ENCODE measurements around the gene WBP11. TPM values are rescaled to one million over a fixed set of nuclear protein-coding genes. Genes with fewer than 3 reads are reported as not detected.

Gene WBP11
- total and polyA plus RNA-seq, 4 donors: 9.9 to 16.6 (median 12.2) TPM

DNA sequence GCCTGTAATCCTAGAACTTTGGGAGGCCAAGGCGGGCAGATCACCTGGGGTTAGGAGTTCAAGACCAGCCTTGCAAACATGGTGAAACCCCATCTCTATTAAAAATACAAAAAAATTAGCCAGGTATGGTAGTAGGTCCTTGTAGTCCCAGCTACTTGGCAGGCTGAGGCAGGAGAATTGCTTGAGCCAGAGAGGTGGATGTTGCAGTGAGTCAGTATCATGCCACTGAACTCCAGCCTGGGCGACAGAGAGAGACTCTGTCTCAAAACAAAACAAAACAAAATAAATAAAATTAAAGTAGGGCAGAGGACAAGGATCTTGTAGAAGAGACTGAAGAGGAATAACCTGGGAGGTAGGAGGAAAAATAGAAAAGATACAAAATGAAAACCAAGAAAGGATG is 61.3 kb downstream of the WBP11 start:
- Histone ChIP-seq H3K4me1 (ENCODE audit: control insufficient read depth in 4 of 4, insufficient read depth in 4 of 4, low read length in 3 of 4) (no peaks in the 10 kb centered on the region), H3K36me3 (ENCODE audit: control insufficient read depth in 4 of 4, insufficient read depth in 3 of 4, low read depth in 1 of 4, low read length in 3 of 4) (no peaks in the 10 kb centered on the region), H3K9me3 (ENCODE audit: control insufficient read depth in 4 of 4, low read length in 3 of 4) (no peaks in the 10 kb centered on the region), H3K9ac (ENCODE audit: low read depth in 1 of 2, low read length in 2 of 2) (no peak overlapping the region), H3K27ac (ENCODE audit: low read depth in 1 of 2, low read length in 2 of 2) (no peak overlapping the region), H3K4me3 (ENCODE audit: low read depth in 1 of 3, low read length in 3 of 3) (no peak overlapping the region), H3K27me3 (ENCODE audit: control insufficient read depth in 4 of 4, insufficient read depth in 4 of 4, low read length in 3 of 4) (no peaks in the 10 kb centered on the region)
- TF ChIP-seq, protein P1, sequence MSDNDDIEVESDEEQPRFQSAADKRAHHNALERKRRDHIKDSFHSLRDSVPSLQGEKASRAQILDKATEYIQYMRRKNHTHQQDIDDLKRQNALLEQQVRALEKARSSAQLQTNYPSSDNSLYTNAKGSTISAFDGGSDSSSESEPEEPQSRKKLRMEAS (IDR thresholded peaks at IDR 0.05): no peak
- TF ChIP-seq YY1 (IDR thresholded peaks at IDR 0.05): no peak
- no peak for TF ChIP-seq GABPA (IDR thresholded peaks at IDR 0.05 in 1 of 2, conservative IDR thresholded peaks at IDR 0.05 in 1 of 2)
- no peak for TF ChIP-seq RXRA (IDR thresholded peaks at IDR 0.05)
- TF ChIP-seq FOXA1 (IDR thresholded peaks at IDR 0.05): no peak
- TF ChIP-seq TAF1 (conservative IDR thresholded peaks at IDR 0.05): no peak
- no peak for TF ChIP-seq HNF4G (IDR thresholded peaks at IDR 0.05)
- TF ChIP-seq, protein P2, sequence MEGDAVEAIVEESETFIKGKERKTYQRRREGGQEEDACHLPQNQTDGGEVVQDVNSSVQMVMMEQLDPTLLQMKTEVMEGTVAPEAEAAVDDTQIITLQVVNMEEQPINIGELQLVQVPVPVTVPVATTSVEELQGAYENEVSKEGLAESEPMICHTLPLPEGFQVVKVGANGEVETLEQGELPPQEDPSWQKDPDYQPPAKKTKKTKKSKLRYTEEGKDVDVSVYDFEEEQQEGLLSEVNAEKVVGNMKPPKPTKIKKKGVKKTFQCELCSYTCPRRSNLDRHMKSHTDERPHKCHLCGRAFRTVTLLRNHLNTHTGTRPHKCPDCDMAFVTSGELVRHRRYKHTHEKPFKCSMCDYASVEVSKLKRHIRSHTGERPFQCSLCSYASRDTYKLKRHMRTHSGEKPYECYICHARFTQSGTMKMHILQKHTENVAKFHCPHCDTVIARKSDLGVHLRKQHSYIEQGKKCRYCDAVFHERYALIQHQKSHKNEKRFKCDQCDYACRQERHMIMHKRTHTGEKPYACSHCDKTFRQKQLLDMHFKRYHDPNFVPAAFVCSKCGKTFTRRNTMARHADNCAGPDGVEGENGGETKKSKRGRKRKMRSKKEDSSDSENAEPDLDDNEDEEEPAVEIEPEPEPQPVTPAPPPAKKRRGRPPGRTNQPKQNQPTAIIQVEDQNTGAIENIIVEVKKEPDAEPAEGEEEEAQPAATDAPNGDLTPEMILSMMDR (IDR thresholded peaks at IDR 0.05; ENCODE audit: low read depth, low read length, missing input control): no peak
- TF ChIP-seq, protein P3, sequence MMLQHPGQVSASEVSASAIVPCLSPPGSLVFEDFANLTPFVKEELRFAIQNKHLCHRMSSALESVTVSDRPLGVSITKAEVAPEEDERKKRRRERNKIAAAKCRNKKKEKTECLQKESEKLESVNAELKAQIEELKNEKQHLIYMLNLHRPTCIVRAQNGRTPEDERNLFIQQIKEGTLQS (IDR thresholded peaks at IDR 0.05): no peak
- TF ChIP-seq SP1 (IDR thresholded peaks at IDR 0.05): no peak
- TF ChIP-seq JUND (IDR thresholded peaks at IDR 0.05): no peak
- TF ChIP-seq, protein P4, sequence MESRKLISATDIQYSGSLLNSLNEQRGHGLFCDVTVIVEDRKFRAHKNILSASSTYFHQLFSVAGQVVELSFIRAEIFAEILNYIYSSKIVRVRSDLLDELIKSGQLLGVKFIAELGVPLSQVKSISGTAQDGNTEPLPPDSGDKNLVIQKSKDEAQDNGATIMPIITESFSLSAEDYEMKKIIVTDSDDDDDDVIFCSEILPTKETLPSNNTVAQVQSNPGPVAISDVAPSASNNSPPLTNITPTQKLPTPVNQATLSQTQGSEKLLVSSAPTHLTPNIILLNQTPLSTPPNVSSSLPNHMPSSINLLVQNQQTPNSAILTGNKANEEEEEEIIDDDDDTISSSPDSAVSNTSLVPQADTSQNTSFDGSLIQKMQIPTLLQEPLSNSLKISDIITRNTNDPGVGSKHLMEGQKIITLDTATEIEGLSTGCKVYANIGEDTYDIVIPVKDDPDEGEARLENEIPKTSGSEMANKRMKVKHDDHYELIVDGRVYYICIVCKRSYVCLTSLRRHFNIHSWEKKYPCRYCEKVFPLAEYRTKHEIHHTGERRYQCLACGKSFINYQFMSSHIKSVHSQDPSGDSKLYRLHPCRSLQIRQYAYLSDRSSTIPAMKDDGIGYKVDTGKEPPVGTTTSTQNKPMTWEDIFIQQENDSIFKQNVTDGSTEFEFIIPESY (IDR thresholded peaks at IDR 0.05): no peak
- TF ChIP-seq HNF4A (conservative IDR thresholded peaks at IDR 0.05): no peak
- 89% methylated on average over 2 of the region's 2 CpGs for WGBS
- DNase-seq (ENCODE audit: low spot score): no peak

DNA sequence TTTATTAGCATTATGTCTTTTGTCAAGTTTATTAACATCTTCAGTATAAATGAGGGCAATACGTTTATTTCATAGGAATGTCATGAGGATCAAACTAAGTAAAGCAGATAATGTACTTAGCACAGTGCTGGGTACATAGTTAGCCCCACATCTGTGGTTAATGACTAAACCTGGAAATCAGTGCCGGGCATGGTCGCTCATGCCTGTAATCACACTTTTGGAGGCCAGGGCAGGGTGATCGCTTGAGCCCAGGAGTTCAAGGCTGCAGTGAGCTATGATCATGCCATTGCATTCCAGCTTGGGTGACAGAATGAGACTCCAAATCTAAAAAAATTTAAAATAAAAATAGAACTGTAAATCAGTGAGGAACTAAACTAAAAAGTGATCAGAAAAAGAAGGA is 62.1 kb downstream of the WBP11 start:
- no peak overlapping the region for H3K27ac ChIP-seq (ENCODE audit: low read depth in 1 of 2, low read length in 2 of 2)
- no peak for DNase-seq (ENCODE audit: low spot score)
- TF ChIP-seq FOXA1 (IDR thresholded peaks at IDR 0.05) (no peak), HNF4A (conservative IDR thresholded peaks at IDR 0.05) (peak in 1 of 2 donors; percentile 49), RAD21 (IDR thresholded peaks at IDR 0.05) (no peak), FOXA2 (IDR thresholded peaks at IDR 0.05) (no peak), RXRA (IDR thresholded peaks at IDR 0.05) (peak in 1 of 2 donors; percentile 55), GABPA (IDR thresholded peaks at IDR 0.05 in 1 of 2, conservative IDR thresholded peaks at IDR 0.05 in 1 of 2) (no peak), SP1 (IDR thresholded peaks at IDR 0.05) (no peak), YY1 (IDR thresholded peaks at IDR 0.05) (peak; percentile 40), EGR1 (IDR thresholded peaks at IDR 0.05; ENCODE audit: low read depth in 2 of 2) (no peak)
- TF ChIP-seq, protein P4 (IDR thresholded peaks at IDR 0.05): no peak
- WGBS: 63% methylated on average over 4 of the region's 4 CpGs
- H3K9ac ChIP-seq (ENCODE audit: low read depth in 1 of 2, low read length in 2 of 2): no peak overlapping the region
- no peaks in the 10 kb centered on the region for H3K27me3 ChIP-seq (ENCODE audit: control insufficient read depth in 4 of 4, insufficient read depth in 4 of 4, low read length in 3 of 4)
- H3K4me3 ChIP-seq (ENCODE audit: low read depth in 1 of 3, low read length in 3 of 3): no peak overlapping the region
- no peaks in the 10 kb centered on the region for H3K36me3 ChIP-seq (ENCODE audit: control insufficient read depth in 4 of 4, insufficient read depth in 3 of 4, low read depth in 1 of 4, low read length in 3 of 4)
- H3K9me3 ChIP-seq (ENCODE audit: control insufficient read depth in 4 of 4, low read length in 3 of 4): no peaks in the 10 kb centered on the region
- H3K4me1 ChIP-seq (ENCODE audit: control insufficient read depth in 4 of 4, insufficient read depth in 4 of 4, low read length in 3 of 4): no peaks in the 10 kb centered on the region
